Measurements from ENCODE around the gene CRPPA.

DNA sequence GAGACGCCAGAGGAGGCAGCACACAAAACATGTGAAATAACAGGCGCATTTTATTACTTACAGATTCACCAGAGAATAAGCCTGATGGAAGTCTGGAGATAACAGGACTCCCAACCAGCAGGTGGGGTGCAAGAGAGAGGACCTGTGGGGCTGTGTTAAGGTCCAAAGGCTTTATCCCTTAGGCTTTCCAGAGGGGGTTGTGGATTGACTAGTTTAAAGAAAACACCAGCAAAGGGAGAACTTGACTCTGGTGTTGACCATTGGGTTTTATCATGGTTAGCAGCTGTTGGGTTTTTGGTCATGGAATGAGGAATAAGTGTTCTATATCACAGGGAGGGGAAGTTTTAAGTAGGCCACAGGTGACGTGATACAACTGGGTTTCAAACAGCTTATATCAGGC is 1.6 kb upstream of the CRPPA start:
- TF ChIP-seq, protein P1, sequence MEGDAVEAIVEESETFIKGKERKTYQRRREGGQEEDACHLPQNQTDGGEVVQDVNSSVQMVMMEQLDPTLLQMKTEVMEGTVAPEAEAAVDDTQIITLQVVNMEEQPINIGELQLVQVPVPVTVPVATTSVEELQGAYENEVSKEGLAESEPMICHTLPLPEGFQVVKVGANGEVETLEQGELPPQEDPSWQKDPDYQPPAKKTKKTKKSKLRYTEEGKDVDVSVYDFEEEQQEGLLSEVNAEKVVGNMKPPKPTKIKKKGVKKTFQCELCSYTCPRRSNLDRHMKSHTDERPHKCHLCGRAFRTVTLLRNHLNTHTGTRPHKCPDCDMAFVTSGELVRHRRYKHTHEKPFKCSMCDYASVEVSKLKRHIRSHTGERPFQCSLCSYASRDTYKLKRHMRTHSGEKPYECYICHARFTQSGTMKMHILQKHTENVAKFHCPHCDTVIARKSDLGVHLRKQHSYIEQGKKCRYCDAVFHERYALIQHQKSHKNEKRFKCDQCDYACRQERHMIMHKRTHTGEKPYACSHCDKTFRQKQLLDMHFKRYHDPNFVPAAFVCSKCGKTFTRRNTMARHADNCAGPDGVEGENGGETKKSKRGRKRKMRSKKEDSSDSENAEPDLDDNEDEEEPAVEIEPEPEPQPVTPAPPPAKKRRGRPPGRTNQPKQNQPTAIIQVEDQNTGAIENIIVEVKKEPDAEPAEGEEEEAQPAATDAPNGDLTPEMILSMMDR (IDR thresholded peaks at IDR 0.05), result no peak
- TF ChIP-seq POLR2A (IDR thresholded peaks at IDR 0.05) (no peak), POLR2AphosphoS5 (IDR thresholded peaks at IDR 0.05) (peak in 1 of 3 donors; percentile 11), EP300 (IDR thresholded peaks at IDR 0.05) (no peak)
